GM06990 (cell line): ENCODE data around the gene CCNB2.

Experiments used
- DNase-seq: peaks from one replicate; pipeline ENCODE4 v3.0.0-alpha.2; 2011; ENCODE audit not compliant: insufficient read length; ENCODE audit errors: extremely low read depth
- H3K27me3 ChIP-seq: replicated peaks from 2 replicates; pipeline ENCODE4 v1.6.0; 2011; ENCODE audit warnings: low read length; ENCODE audit not compliant: control insufficient read depth, insufficient read depth
- H3K36me3 ChIP-seq: 2 replicates; pipeline ENCODE4 v1.5.1; 2011; ENCODE audit warnings: low read length; ENCODE audit not compliant: control insufficient read depth, insufficient read depth
- H3K4me3 ChIP-seq: replicated peaks from 2 replicates; pipeline ENCODE4 v1.5.1; 2011; ENCODE audit warnings: low read depth, mild to moderate bottlenecking, control low read depth, low read length
- TF ChIP-seq, protein P1 (sequence below): IDR thresholded peaks from 2 replicates; pipeline ENCODE4 v1.5.1; 2011; ENCODE audit warnings: low read length, control low read depth, mild to moderate bottlenecking, inconsistent platforms; ENCODE audit not compliant: insufficient read depth, poor library complexity, severe bottlenecking

CCNB2 gene

DNA sequence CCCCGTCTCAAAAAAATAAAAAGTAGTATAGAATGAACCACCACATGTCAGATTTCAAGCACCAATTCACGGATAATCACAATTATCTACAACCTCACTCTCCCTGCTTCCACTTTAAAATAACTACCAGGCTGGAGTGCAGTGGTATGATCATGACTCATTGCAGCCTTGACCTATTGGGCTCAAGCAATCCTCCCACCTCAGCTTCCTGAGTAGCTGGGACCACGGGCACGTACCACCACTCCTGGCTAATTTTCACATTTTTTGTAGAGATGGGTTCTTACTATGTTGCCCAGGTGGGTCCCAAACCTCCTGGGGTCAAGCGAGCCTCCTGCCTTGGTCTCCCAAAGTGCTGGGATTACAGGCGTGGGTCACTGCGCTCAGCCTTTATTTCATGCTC, 63.6 kb downstream of the CCNB2 start:
- no peak overlapping the region for H3K4me3 ChIP-seq
- H3K27me3 ChIP-seq: no peaks in the 10 kb centered on the region
- DNase-seq: no peak
- TF ChIP-seq, protein P1, sequence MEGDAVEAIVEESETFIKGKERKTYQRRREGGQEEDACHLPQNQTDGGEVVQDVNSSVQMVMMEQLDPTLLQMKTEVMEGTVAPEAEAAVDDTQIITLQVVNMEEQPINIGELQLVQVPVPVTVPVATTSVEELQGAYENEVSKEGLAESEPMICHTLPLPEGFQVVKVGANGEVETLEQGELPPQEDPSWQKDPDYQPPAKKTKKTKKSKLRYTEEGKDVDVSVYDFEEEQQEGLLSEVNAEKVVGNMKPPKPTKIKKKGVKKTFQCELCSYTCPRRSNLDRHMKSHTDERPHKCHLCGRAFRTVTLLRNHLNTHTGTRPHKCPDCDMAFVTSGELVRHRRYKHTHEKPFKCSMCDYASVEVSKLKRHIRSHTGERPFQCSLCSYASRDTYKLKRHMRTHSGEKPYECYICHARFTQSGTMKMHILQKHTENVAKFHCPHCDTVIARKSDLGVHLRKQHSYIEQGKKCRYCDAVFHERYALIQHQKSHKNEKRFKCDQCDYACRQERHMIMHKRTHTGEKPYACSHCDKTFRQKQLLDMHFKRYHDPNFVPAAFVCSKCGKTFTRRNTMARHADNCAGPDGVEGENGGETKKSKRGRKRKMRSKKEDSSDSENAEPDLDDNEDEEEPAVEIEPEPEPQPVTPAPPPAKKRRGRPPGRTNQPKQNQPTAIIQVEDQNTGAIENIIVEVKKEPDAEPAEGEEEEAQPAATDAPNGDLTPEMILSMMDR: no peak
- peaks cover 31% of the 10 kb centered on the region for H3K36me3 ChIP-seq

DNA sequence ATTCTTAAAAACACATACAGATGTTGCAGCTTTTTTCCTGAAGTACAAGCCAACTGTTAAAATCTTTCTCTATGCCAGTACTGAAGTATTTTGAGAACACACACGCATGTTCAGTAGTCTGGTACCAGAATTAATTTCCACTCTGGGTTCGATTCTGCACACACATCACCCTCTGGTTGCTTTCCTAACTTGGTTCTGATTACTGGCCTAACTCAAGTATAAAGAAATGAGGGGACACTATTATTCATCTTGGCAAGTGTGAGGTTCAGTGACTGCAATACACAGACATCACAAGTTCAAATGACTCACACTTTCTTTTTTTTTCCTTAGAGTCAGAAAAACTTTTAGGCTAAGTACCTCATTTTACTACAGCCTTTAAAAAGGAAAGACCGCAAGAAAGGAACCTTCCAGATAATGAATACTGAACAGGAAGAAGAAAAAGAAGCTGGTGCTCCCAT, 64.3 kb downstream of the CCNB2 start:
- Histone ChIP-seq H3K4me3 (no peak overlapping the region), H3K27me3 (no peaks in the 10 kb centered on the region), H3K36me3 (peaks cover 33% of the 10 kb centered on the region)
- TF ChIP-seq, protein P1: no peak
- no peak for DNase-seq

DNA sequence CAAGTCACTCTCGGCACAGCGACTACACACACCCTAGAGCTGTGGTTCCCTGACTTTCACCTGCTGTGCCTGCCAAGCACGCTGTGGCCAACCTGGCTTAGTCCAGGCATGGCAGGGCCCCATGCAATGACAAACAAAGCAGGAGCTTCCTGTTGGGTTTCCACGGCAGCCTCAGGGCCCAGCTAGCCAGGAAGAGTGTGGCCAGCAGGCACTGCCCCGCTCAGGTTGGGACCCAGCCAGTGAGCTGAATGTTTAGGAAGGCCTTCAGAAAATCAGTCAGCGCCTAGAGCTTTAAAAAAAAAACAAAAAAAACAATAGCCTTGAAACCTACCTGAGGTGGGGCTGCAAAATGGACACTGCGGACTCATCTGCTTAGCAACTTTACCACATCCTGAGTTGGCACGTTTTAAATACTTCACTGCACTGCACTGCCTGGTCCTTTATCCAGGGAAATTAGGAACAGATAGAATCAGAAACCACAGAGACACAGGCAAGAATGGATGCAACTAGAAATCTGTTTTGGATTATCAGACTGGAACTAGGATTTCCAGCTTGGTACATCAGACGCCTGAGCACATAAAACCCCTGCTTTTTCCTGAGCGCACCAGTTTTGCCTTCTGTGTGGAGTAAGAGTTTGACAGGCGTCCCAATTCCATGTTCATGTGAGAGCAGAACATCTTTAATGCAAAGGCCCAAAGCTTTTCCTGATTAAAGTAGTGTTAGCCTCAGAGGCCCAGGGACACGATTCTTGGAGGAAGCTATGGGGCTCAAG, 65.5 kb downstream of the CCNB2 start:
- Histone ChIP-seq H3K36me3 (peaks cover 31% of the 10 kb centered on the region), H3K27me3 (no peaks in the 10 kb centered on the region), H3K4me3 (no peak overlapping the region)
- no peak for DNase-seq
- TF ChIP-seq, protein P1: no peak

DNA sequence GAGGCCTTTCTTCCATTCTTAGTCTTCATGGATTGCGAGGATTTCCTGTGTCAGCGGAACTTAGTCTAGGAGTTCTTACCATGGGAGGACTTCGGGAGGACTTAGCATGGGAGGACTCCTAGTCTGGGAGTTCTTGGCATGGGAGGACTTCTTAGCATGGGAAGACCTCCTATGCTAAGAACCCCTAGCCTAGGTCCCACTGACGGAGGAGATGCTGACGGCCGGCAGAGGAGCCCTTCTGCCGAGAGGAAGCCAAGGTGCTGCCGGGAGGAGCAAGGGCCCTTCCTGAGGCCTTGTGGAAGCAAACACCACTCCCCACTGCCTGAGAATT, 66.1 kb downstream of the CCNB2 start:
- peaks cover 31% of the 10 kb centered on the region for H3K36me3 ChIP-seq
- TF ChIP-seq, protein P1: no peak
- DNase-seq: no peak

DNA sequence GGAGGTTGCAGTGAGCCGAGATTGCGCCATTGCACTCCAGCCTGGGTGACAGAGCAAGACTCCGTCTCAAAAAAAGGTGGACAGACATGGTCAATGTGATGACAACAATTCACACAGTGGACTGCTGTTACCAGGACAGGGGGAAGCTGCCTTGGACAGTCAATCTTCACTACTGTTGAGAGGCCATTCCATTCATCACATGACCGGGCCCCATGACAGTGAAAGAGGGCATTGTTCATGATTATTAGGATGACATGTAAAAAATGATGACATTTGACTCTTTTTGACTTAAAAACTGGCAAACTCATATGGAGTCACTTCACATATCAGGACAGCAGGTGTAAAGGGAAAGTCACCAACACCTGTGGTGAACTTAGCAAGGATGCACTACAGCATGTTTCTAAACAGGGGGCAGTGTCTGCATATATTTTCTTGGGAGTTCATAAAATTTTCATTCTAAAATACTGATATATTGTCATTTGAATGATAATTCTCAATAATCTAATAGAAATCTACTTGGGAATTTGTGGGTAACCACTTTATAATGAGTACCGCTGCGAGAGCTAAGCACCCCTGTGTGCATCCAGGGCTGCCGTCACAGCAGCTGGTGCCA, 67.4 kb downstream of the CCNB2 start:
- Histone ChIP-seq H3K27me3 (no peaks in the 10 kb centered on the region), H3K4me3 (no peak overlapping the region), H3K36me3 (peaks cover 32% of the 10 kb centered on the region)
- TF ChIP-seq, protein P1: no peak
- DNase-seq: no peak

More for the DNA sequence above, 66.1 kb downstream of the CCNB2 start:
- Histone ChIP-seq H3K4me3 (no peak overlapping the region), H3K27me3 (no peaks in the 10 kb centered on the region)
